Measurements from ENCODE around the gene ZDHHC14.

GRCh38 chr6:157570752-157571151 lies 189.8 kb downstream of the ZDHHC14 start:
- no peak for TF ChIP-seq EZH2 (IDR thresholded peaks at IDR 0.05; ENCODE audit: low read length)
- TF ChIP-seq CTCF (optimal IDR thresholded peaks at IDR 0.05 in 1 of 3, IDR thresholded peaks at IDR 0.05 in 1 of 3, conservative IDR thresholded peaks at IDR 0.05 in 1 of 3; ENCODE audit: extremely low read depth in 1 of 3, insufficient read depth in 2 of 3, low read length in 3 of 3), result no peak
